HG02973 (cell line): ENCODE measurements around the gene IFI30.
"Not testable (repeated sequence)": the region's sequence is repeated elsewhere in the genome, so short reads cannot be mapped to it uniquely, and the experiment has no call there.

Source experiments
- ATAC-seq: cut with Tn5 transposase; IDR thresholded peaks from one replicate; pipeline ENCODE4 v1.9.1; 2021; ENCODE audit warnings: moderate library complexity; ENCODE audit not compliant: unreplicated experiment

Gene IFI30

GRCh38 chr19:18202397-18202777 is 28.8 kb downstream of the IFI30 start:
- ATAC-seq: no peak

GRCh38 chr19:18202778-18203407 is 29.3 kb downstream of the IFI30 start:
- ATAC-seq: no peak

- ATAC-seq: peak; percentile 6
Measured at GRCh38 chr19:18203408-18203862, 29.8 kb downstream of the IFI30 start.

GRCh38 chr19:18203863-18204393 is 30.3 kb downstream of the IFI30 start, which contains the start of gene RAB3A:
Gene RAB3A, minus strand, starts transcription at chr19:18204042. Its CDS starts 1,302 bp downstream, at chr19:18202740.
- peak; percentile 88 for ATAC-seq

GRCh38 chr19:18204394-18205199 is 31.0 kb downstream of the IFI30 start:
- ATAC-seq: peak; percentile 1

- no peak for ATAC-seq
Measured at GRCh38 chr19:18205200-18205892, 31.7 kb downstream of the IFI30 start.

GRCh38 chr19:18206018-18206417 is 32.4 kb downstream of the IFI30 start:
- no peak for ATAC-seq

- ATAC-seq: no peak
Measured at GRCh38 chr19:18208098-18208951, 34.7 kb downstream of the IFI30 start.

GRCh38 chr19:18209912-18210311 is 36.3 kb downstream of the IFI30 start:
- not testable (repeated sequence) for ATAC-seq

GRCh38 chr19:18211683-18212082 is 38.1 kb downstream of the IFI30 start:
- ATAC-seq: no peak

GRCh38 chr19:18214779-18215433 is 41.3 kb downstream of the IFI30 start:
- ATAC-seq: no peak

- ATAC-seq: no peak
Measured at GRCh38 chr19:18216789-18217188, 43.2 kb downstream of the IFI30 start.

GRCh38 chr19:18218159-18218558 is 44.5 kb downstream of the IFI30 start:
- no peak for ATAC-seq

GRCh38 chr19:18218600-18218999 is 45.0 kb downstream of the IFI30 start:
- no peak for ATAC-seq

GRCh38 chr19:18219911-18220631 is 46.5 kb downstream of the IFI30 start:
- ATAC-seq: no peak

- no peak for ATAC-seq
Measured at GRCh38 chr19:18220632-18221275, 47.1 kb downstream of the IFI30 start.

- ATAC-seq: no peak
Measured at GRCh38 chr19:18221815-18222725, 48.5 kb downstream of the IFI30 start.
